ENCODE results near the gene DGAT2. TPM values are rescaled to one million over a fixed set of nuclear protein-coding genes. Genes with fewer than 3 reads are reported as not detected.
A peak's percentile ranks its signal among the peaks of the same experiment; 100 is the strongest.

DGAT2 gene
- total RNA-seq, 6 donors from 2014 or later = 2.1 to 17.3 (median 10.4) TPM

- Histone ChIP-seq H3K27ac (peak overlapping the region; percentile 31 to 85 (median 58)), H3K4me1 (peaks cover 16 to 41% (median 30%) of the 10 kb centered on the region in 4 donors), H3K4me3 (peak overlapping the region; percentile 38 to 57 (median 46)), H3K27me3 (peaks cover 0 to 10% (median 0%) of the 10 kb centered on the region in 4 donors), H3K9me3 (no peaks in the 10 kb centered on the region), H3K36me3 (no peaks in the 10 kb centered on the region)
- ATAC-seq (ENCODE audit: low FRiP score in 2 of 2) = no peak
- no peak for DNase-seq
- WGBS, 2 donors = 26 to 35% methylated on average over 16 to 46 of the region's 46 CpGs
- TF ChIP-seq POLR2A (IDR thresholded peaks at IDR 0.05) (peak in 1 of 4 donors; percentile 5), CTCF (IDR thresholded peaks at IDR 0.05) (no peak)
Measured at GRCh38 chr11:75768909-75769771, 562 bp downstream of the DGAT2 start.

- Histone ChIP-seq H3K36me3 (no peaks in the 10 kb centered on the region), H3K27ac (no peak overlapping the region), H3K27me3 (peaks cover 0 to 10% (median 0%) of the 10 kb centered on the region in 4 donors), H3K9me3 (no peaks in the 10 kb centered on the region), H3K4me3 (no peak overlapping the region), H3K4me1 (peaks cover 16 to 41% (median 30%) of the 10 kb centered on the region in 4 donors)
- DNase-seq (no peak), ATAC-seq (ENCODE audit: low FRiP score in 2 of 2) (no peak)
- TF ChIP-seq EP300 (IDR thresholded peaks at IDR 0.05) (no peak), POLR2A (IDR thresholded peaks at IDR 0.05) (no peak), POLR2AphosphoS5 (IDR thresholded peaks at IDR 0.05) (no peak), CTCF (IDR thresholded peaks at IDR 0.05) (no peak)
- 74 to 79% methylated on average over 5 of the region's 5 CpGs for WGBS, 2 donors
Measured at GRCh38 chr11:75770102-75770501, 1.5 kb downstream of the DGAT2 start.

GRCh38 chr11:75771646-75772410 lies 3.2 kb downstream of the DGAT2 start:
- H3K4me3 ChIP-seq = no peak overlapping the region
- peak in 1 of 2 donors; percentile 91 for DNase-seq
- TF ChIP-seq EP300 (IDR thresholded peaks at IDR 0.05) (peak in 1 of 4 donors; percentile 61), POLR2AphosphoS5 (IDR thresholded peaks at IDR 0.05) (peak; percentile 56 to 68), CTCF (IDR thresholded peaks at IDR 0.05) (no peak), POLR2A (IDR thresholded peaks at IDR 0.05) (peak in 2 of 4 donors; percentile 20 to 31)
- H3K4me1 ChIP-seq = peaks cover 16 to 41% (median 30%) of the 10 kb centered on the region in 4 donors
- H3K36me3 ChIP-seq = no peaks in the 10 kb centered on the region
- H3K27ac ChIP-seq = peak overlapping the region; percentile 48 to 81 (median 59)
- H3K9me3 ChIP-seq = no peaks in the 10 kb centered on the region
- WGBS, 2 donors = 63 to 77% methylated on average over 6 of the region's 6 CpGs
- peak; percentile 49 to 68 for ATAC-seq (ENCODE audit: low FRiP score in 2 of 2)
- H3K27me3 ChIP-seq = peaks cover 0 to 10% (median 0%) of the 10 kb centered on the region in 4 donors

GRCh38 chr11:75773595-75774353 lies 5.2 kb downstream of the DGAT2 start:
- Histone ChIP-seq H3K4me1 (peaks cover 7 to 33% (median 19%) of the 10 kb centered on the region in 4 donors), H3K27me3 (peaks cover 0 to 6% (median 0%) of the 10 kb centered on the region in 4 donors), H3K27ac (peak overlapping the region; percentile 61 to 81 (median 70)), H3K9me3 (no peaks in the 10 kb centered on the region), H3K4me3 (no peak overlapping the region), H3K36me3 (no peaks in the 10 kb centered on the region)
- ATAC-seq (ENCODE audit: low FRiP score in 2 of 2) = peak in 1 of 2 donors; percentile 23
- peak; percentile 24 to 33 for TF ChIP-seq POLR2AphosphoS5 (IDR thresholded peaks at IDR 0.05)
- TF ChIP-seq EP300 (IDR thresholded peaks at IDR 0.05) = no peak
- DNase-seq = peak in 1 of 2 donors; percentile 62
- WGBS, 2 donors = 62 to 73% methylated on average over 5 of the region's 5 CpGs

All from upper lobe of left lung (tissue), 6 donors.